ENCODE measurements around the gene CFAP77.

- TF ChIP-seq GATA2 (CRISPR knock-in tag; IDR thresholded peaks at IDR 0.05) (no peak), PBX2 (CRISPR knock-in tag; IDR thresholded peaks at IDR 0.05; ENCODE audit: low read depth) (no peak), PBX2 (tag; conservative IDR thresholded peaks at IDR 0.05; ENCODE audit: low read depth) (no peak), RCOR1 (IDR thresholded peaks at IDR 0.05; ENCODE audit: borderline replicate concordance in 1 of 2, low read depth in 2 of 2, low read length in 2 of 2) (no peak), SMAD4 (CRISPR knock-in tag; conservative IDR thresholded peaks at IDR 0.05) (no peak)
These were observed 135.6 kb downstream of the CFAP77 start for GRCh38 chr9:132545578-132545977.

Data from K562 (cell line).